SU-DHL-6 (cell line): ENCODE data around the gene PRR33.

ENCODE experiments used
- CTCF ChIP-seq: fragments of 200-600 bp; sonication (generic); IDR thresholded peaks from one replicate; pipeline ENCODE4 v1.5.1; 2017; ENCODE audit warnings: antibody characterized with exemption, mild to moderate bottlenecking, low read length, moderate library complexity; ENCODE audit not compliant: insufficient read depth, poor library complexity, severe bottlenecking
- EZH2phosphoT487 ChIP-seq: fragments of 200-600 bp; sonication (generic), shearing (Covaris generic); conservative IDR thresholded peaks from 2 replicates; pipeline ENCODE4 v1.6.1; 2018; ENCODE audit warnings: mild to moderate bottlenecking, antibody characterized with exemption, low read length, moderate library complexity, mixed read lengths

DNA sequence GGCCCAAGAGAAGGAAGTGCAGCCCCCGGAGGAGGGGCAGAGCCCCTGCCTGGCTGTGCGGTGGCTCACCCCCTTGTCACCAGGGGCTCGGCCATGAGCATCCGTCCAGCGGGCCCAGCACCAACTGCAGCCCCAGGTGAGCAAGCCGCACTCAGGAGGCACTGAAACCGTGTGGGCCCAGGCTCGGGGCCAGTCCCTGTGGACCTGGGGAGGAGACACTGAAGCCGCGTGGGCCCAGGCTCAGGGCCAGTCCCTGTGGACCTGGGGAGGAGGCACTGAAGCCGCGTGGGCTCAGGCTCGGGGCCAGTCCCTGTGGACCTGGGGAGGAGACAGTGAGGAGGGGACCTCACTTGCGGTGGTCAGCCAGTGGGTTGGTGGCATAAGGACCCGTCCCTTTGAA, 24.9 kb downstream of the PRR33 start:
- TF ChIP-seq CTCF (no peak), EZH2phosphoT487 (no peak)
